ENCODE measurements around the gene ZNF93. TPM values are rescaled to one million over a fixed set of nuclear protein-coding genes. Genes with fewer than 3 reads are reported as not detected.

ZNF93 gene
- total and polyA plus RNA-seq, 2 of the 13 experiments (the other 11 are each of a cell fraction or from before 2014, with no cell fraction given), result 0.49 to 0.66 TPM

GRCh38 chr19:19909654-19910053, 8.9 kb downstream of the ZNF93 start:
- in situ Hi-C loops (cut with HindIII; ENCODE audit: extremely low pct_ligation_motif_present, low pct_unique_long_range_greater_than_20kb), result no loop called here
- 46% methylated on average over 2 of the region's 2 CpGs for WGBS (ENCODE audit: low lambda C conversion rate)
- no peak for FAIRE-seq

More at GRCh38 chr19:19909654-19910053, 8.9 kb downstream of the ZNF93 start:
- ChIA-PET POLR2A (no interaction called here), CTCF (ENCODE audit: low intra/inter-chr PET ratio, low total read pairs) (no interaction called here)
- intact Hi-C loops (cut with micrococcal nuclease; ENCODE audit: unreplicated experiment), result no loop called here
- no TSS peak for BruUV-seq (replicated peaks)
- Histone ChIP-seq H3K27ac (ENCODE audit: extremely low read length, insufficient read depth, low read length) (no peak overlapping the region), H3K9ac (ENCODE audit: insufficient read depth, low read depth, low read length) (no peak overlapping the region), H4K20me1 (ENCODE audit: insufficient read depth, low read length) (no peaks in the 10 kb centered on the region), H3K4me2 (ENCODE audit: low read depth, low read length) (no peak overlapping the region), H3K4me3 (replicated peaks in 1 of 3; ENCODE audit: insufficient read depth in 1 of 3, low read depth in 2 of 3, low read length in 3 of 3) (no peak overlapping the region), H3K36me3 (replicated peaks in 1 of 2; ENCODE audit: control insufficient read depth in 1 of 2, insufficient read depth in 2 of 2, low read length in 2 of 2) (no peaks in the 10 kb centered on the region), H3K79me2 (ENCODE audit: insufficient read depth, low read length) (no peaks in the 10 kb centered on the region), H3K27me3 (ENCODE audit: control insufficient read depth in 1 of 2, insufficient read depth in 2 of 2, low read length in 2 of 2) (no peaks in the 10 kb centered on the region), H3K4me1 (ENCODE audit: insufficient read depth, low read length) (no peaks in the 10 kb centered on the region), H2AFZ (ENCODE audit: low read length) (no peak overlapping the region), H3K9me3 (ENCODE audit: low read length) (peaks cover 15% of the 10 kb centered on the region)
- DNase-seq (ENCODE audit: low spot score), result no peak
- ATAC-seq, result no peak
- TF ChIP-seq ZNF510 (CRISPR knock-in tag; IDR thresholded peaks at IDR 0.05; ENCODE audit: low read depth), result no peak
- no peak for TF ChIP-seq SP1 (IDR thresholded peaks at IDR 0.05)
- TF ChIP-seq SP1 (CRISPR knock-in tag; IDR thresholded peaks at IDR 0.05), result no peak
- no peak for TF ChIP-seq ZNF777 (CRISPR knock-in tag; IDR thresholded peaks at IDR 0.05)
- no peak for TF ChIP-seq ZNF253 (CRISPR knock-in tag; IDR thresholded peaks at IDR 0.05; ENCODE audit: borderline replicate concordance)
- TF ChIP-seq MBNL3 (CRISPR knock-in tag; conservative IDR thresholded peaks at IDR 0.05), result no peak
- no peak for TF ChIP-seq CC2D1A (CRISPR knock-in tag; IDR thresholded peaks at IDR 0.05)
- no peak for TF ChIP-seq TRIM24 (CRISPR knock-in tag; IDR thresholded peaks at IDR 0.05)
- no peak for TF ChIP-seq ZEB1 (IDR thresholded peaks at IDR 0.05; ENCODE audit: insufficient replicate concordance, low read depth)
- no peak for TF ChIP-seq ZBTB25 (CRISPR knock-in tag; IDR thresholded peaks at IDR 0.05)
- no peak for TF ChIP-seq ZNF343 (CRISPR knock-in tag; IDR thresholded peaks at IDR 0.05)
- TF ChIP-seq ZBTB49 (CRISPR knock-in tag; IDR thresholded peaks at IDR 0.05; ENCODE audit: borderline replicate concordance), result no peak
- no peak for TF ChIP-seq ZNF275 (CRISPR knock-in tag; IDR thresholded peaks at IDR 0.05; ENCODE audit: borderline replicate concordance)

All from HepG2 (cell line).